22Rv1 (cell line): ENCODE measurements around the gene KRTAP10-10.

ENCODE experiments used
- CTCF ChIP-seq: fragments of 450-650 bp; IDR thresholded peaks from 2 replicates; pipeline ENCODE4 v1.5.1; 2017; ENCODE audit warnings: mild to moderate bottlenecking
- ZFX ChIP-seq: fragments of 450-650 bp; IDR thresholded peaks from 2 replicates; pipeline ENCODE4 v1.6.1; 2017; ENCODE audit warnings: antibody characterized with exemption, borderline replicate concordance

- TF ChIP-seq CTCF (no peak), ZFX (no peak)
These were observed 16.0 kb downstream of the KRTAP10-10 start for GRCh38 chr21:44653123-44653522.
